GM21447 (cell line): ENCODE measurements around the gene ROGDI.

Experiments used
- ATAC-seq: cut with Tn5 transposase; IDR thresholded peaks from one replicate; pipeline ENCODE4 v1.9.1; 2021; ENCODE audit not compliant: unreplicated experiment

ROGDI gene

DNA sequence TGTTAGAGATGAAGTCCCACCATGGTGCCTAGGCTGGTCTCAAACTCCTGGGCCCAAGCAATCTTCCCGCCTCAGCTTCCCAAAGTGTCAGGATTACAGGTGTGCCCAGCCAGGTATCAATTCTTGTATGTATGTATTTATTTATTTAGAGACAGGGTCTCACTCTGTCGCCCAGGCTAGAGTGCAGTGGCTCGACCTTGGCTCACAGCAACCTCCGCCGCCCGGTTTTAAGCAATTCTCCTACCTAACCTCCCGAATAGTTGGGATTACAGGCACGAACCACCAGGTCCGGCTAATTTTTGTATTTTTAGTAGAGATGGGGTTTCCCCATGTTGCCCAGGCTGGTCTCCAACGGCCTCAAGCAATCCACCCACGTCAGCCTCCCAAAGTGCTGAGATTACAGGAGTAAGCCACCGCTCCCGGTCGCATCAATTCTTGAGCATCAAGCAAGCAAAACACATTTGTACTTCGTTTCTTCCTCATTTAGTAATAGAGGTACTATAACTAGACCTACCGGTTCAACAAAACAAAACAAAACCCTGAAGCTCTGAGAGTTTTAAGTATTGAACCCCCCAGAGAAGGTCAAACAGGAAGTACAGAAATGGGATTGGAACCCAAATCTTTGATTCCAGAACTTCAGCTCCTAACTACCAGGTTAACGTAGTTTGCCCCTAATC is 34.4 kb downstream of the ROGDI start:
- ATAC-seq: peak; percentile 8

DNA sequence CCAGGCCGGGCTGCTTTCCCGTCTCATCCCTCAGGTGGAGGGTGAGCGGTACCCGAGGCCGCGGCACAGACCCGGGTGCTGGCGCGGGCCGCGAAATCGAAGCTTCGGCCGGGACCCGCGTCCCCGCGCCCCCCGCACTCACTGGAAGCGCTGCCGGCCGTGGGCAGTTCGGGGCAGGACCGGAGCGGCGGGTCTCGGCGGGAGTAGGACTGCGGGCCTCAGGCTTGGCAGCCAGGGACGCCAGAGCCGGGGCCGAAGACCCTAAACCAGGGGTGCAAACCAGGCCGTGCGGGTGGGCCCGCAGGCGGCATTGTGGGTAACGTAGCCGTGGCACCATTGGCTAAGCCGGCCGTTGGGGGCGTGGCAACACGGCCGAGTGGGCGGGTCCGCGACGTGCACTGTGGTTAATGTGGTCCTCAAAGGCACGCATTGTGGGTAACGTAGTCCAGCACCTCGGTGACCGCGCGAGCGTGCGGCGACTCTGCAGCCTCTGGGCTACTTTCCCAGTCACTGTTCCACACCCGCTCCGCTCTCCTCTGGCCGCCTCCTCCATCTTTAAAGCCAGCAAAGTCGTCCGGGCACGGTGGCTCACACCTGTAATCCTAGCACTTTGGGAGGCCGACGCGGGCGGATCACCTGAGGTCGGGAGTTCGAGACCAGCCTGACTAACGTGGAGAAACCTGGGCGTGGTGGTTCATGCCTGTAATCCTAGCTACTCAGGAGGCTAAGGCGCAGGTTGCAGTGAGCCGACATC is 35.4 kb downstream of the ROGDI start, which contains the start of gene ZNF500:
Gene ZNF500 (minus strand): TSS at position 288 of the 754 bp plus-strand sequence. CDS start 1,184 bp downstream, outside the sequence.
- ATAC-seq: peak; percentile 89

DNA sequence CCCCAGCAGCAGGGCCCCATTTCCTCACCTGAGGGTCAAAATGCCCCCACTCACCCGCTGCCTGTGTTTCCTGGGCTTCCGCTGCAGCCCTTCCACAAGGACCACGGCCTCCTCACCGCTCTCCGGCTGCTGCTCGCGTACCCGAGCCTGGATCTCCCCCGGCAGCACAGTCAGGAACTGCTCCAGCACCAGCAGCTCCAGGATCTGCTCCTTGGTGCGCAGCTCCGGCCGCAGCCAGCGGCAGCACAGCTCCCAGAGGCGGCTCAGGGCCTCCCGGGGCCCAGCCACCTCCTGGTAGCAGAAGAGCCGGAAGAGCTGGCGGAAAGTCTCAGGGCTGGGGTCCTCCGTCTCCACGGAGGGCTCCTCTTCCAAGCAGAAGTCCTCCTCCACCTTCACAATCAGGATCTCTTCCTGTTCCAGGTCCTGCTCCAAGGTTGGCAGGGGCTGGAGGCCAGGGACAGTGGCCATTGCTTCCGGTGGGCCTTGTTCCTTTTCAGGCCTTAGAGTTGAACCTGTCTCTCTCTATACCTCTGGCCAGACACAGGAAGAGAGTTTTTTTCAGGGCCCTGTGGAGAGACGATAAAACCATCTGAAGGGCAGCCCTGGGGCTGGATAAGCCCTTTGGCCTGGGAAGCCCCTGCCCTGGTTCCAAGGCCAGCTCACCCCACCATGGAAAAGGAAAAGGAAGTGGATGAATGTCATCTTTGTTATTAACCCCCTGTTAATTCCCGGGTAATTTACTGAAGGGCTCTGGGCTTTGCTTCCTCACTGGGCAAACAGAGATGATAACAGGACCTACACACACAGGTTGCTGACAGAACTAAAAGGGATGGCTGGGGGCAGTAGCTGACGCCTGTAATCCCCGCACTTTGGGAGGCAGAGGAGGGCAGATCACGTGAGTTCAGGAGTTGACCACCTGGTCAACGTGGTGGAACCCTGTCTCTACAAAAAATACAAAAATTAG is 36.6 kb downstream of the ROGDI start:
- ATAC-seq: no peak

DNA sequence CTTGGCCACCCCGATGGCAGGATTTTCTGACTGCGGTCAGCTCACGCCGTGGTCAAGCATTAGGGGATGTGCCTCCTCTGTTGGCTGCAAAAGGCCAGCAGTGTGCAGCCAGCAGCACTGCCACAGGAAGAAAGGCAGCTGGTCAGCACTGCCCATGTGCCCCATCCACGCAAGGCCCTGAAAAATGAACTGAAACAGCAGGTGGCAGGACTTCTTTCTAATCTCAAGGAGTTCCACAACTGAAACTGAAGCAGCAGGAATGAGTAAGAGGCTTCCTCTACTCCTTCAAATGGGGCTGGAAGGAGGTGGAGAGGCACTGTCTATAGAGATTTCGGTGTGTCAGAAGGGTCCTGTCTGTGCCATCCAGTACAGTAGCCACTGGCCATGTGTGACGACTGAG is 38.6 kb downstream of the ROGDI start:
- no peak for ATAC-seq

DNA sequence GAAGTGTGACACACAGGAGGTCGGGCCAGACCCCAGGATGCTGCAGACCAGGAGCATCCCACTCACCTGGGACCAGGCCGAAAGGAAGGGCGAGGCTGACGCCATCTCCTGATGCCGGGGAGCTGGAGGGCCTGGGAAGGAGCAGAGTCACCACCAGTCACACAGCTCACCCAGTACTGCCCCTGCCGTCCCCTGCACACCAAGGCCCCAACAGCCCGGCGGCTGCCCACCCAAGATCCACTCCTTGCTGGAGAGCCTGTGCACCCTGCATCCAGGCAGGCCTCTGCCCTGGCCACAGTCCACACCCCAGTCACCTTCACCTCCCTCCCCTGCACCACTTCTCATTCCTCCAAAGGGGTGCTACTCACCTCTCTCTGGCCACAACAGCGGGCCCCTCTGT is 40.2 kb downstream of the ROGDI start:
- ATAC-seq: no peak

DNA sequence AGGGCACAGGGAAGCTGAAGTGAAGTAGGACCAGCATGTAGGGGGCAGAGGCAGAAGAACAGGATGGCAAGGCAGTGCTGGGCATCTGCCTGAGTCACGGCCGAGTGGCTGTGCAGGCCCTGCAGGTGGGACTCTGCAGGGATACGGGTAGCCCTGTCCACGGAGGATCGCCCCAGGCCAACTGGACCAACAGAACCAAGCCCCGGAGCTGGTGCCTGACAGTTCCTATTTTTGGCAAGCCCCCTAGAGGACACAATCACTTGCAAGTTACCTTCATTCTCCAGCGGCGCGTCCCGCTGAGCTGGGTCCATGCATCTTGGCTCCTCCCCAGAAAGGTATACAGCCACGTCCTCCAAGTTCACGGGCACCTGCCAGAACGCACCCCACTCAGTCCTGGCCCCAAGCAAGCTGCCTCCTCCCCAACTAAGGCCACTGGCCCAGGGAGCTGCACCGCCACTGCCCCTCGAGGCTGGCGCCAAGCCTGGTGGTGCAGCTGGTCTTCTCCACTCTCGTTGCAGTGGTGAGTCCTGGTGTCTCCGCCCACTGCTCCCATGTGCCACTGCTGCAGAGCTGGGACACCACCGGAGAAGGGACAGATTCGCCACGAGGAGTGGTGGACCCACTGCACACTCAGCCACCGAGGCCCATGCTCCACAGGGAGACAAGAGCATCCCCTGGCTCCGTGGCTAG is 42.1 kb downstream of the ROGDI start:
- no peak for ATAC-seq

DNA sequence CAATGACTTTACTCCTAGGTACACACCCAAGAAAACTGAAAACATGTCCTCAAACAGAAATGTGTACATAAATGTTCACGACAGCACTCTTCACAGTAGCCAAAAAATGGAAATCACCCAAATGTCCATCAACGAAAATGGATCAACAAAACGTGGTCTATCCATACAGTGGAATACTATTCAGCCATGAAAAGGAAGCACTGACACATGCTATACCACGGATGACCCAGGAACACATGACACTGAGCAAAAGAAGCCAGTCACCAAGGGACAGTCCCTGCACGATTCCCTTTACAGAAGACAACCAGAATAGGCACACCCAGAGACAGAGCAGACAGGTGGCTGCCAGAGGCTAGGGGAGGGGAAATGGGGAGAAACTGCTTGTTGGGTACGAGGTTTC is 46.7 kb downstream of the ROGDI start:
- ATAC-seq: no peak

DNA sequence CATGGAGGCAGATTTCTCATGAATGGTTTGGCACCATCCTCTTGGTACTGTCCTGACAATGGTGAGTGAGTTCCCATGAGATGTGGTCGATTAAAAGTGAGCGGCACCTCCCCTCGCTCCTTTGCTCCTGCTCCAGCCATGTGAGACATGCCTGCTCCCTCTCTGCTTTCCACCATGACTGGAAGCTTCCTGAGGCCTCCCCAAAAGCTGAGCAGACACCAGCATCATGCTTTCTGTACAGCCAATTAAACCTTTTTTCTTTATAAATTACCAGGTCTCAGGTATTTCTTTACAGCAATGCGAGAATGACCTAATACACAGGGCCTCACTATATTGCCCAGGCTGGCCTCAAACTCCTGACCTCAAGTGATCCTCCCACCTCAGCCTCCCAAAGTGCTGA is 47.6 kb downstream of the ROGDI start:
- no peak for ATAC-seq

DNA sequence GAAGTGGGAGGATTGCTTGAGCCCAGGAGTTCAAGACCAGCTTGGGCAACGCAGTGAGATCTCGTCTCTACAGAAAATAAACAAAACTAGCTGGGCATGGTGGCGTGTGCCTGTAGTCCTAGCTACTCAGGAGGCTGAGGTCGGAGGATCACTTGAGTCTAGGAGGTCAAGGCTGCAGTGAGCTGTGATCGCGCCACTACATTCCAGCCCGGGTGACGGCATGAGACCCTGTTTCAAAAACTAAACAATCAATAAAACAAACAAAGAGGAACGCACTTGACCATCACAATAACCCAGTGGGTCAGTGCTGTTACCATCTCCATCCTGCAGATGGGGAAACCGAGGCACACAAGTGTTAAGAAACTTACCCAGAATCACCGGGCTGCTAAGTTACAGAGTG is 49.2 kb downstream of the ROGDI start:
- ATAC-seq: no peak

DNA sequence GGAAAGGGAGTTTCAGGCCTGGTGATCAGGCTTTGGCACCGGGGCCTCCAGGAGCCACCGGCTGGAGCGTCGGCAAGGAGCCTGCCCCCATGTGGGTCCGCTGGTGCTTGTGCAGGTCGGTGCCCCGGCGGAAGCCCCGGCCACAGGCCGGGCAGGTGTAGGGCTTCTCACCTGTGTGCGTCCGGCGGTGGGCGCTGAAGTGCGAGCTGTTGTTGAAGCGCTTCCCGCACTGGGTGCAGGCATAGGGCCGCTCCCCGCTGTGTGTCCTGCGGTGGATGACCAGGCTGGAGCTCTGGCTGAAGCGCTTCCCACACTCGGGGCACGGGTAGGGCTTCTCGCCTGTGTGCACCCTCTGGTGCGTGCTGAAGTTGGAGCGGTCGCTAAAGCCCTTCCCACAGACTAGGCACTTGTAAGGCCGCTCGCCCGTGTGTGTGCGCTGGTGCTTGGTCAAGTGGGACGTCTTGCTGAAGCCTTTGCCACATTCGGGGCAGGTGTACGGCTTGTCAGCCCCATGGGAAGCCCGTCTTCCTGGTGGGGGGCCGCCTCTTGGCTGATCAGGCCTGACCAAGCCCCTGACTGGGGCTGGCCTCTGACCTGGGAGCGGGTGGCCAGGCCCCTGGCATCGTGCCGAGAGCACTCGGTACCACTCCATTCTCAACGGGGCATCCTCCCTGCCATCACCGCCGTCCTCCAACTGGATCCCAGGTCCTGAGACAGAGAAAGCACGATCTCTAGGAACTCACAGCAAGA is 49.9 kb downstream of the ROGDI start:
- no peak for ATAC-seq

DNA sequence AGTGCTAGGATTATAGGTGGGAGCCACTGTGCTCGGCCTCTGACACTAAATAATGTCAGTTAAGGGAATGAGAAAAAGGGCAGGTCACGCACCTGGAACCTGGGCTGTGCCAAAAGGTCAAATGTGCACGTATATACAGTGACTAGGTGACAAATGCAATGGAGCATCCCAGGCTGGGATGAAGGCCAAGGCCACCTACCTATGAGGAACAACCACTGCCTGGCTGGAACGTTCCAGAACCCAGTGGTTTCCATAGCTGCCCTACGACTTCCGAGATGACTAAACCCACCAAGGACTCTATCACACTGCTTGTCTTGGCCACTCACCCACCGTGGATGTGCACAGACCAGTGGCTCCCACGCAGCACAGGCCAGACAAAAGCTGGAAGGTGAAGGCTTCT is 51.5 kb downstream of the ROGDI start:
- no peak for ATAC-seq

DNA sequence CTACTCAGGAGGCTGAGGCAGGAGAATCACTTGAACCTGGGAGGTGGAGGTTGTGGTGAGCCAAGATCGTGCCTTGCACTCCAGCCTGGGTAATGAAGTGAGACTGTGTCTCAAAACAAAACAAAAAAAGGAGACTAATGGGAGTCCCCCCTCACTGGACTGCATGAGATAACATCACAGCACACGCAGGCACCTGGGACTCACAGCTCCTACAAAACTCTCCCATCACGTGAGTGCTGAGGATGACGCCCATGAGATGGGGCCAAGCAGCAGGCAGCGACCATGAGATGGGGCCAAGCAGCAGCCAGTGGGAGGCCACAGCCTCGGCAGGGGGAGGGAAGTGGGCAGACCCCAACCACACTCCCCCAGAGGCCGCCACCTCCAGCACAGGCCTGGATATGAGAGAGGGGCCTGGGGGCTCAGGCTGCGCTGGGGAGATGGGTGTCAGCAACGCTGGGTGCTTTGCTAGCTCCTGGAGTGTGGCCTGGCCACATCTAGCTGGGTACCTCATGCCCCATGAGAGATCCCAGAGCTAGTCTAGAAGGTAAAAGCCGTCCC is 52.7 kb downstream of the ROGDI start:
- no peak for ATAC-seq

DNA sequence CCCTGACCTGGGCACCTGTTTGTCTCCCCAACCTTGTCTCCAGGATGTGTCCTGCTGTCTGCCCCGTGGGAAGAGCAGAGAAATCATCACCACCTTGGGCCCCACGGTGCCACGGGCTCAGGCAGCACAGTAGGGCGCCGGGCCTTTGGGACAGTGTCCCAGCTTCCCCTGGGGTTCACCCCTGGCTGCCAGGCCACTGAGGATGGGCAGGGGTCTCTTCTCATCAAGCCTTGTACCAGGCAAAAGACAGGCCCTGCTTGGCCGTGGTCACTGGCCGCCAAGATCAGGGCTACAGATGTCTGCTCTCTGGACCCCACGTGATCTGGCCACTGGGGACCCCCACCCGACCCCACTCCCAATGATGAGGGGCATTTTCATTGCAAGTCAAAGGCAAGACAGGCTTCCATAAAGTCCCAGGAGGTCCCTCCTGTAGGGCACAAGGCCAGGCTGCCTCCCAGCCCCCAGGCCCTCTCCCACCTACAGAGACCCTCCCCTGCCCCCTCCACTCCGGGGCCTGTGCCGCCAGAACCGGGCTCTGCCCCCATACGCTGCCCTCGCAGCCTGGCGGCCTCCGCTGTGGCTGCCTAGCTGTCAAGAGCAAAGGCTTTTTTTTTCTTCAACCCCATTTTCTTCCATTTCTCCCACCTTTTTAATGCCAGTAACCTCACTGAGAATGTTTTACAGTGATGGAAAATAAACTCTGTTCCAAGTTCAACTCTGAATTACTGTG is 53.6 kb downstream of the ROGDI start:
- no peak for ATAC-seq

DNA sequence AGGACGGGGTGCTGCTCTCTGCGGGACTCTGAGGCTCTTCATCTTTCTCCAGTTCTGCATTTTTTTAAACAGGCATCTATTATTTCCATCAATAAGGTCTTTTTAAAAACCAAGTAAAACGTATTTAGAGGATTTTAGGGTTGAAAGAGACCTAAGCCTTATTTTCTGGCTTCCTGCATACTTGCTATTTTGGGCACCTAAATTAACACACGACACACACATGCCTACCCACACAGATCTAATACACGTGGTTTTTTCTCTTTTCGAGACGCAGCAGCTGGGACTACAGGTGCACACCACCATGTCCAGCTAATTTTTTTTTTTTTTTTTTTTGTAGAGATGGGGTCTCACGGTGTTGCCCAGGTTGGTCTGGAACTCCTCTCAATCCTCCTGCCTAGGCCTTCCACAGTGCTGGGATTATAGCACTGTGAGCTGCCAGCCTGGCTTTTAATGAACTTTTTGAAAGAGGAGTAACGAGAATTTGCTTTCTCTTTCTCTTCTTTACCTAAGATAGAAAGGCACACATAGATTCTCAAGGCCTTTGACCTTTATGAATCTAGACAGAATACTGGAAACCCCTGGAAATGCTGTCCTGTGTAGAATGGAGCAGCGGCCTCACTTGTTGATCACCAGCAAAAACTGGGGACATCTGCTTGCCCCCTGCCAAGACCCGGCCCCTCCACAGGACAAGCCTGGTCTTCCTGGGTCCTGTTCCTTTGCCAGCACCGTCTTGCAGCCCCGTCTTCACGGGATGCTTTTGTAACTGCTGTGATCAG is 54.3 kb downstream of the ROGDI start:
- no peak for ATAC-seq

DNA sequence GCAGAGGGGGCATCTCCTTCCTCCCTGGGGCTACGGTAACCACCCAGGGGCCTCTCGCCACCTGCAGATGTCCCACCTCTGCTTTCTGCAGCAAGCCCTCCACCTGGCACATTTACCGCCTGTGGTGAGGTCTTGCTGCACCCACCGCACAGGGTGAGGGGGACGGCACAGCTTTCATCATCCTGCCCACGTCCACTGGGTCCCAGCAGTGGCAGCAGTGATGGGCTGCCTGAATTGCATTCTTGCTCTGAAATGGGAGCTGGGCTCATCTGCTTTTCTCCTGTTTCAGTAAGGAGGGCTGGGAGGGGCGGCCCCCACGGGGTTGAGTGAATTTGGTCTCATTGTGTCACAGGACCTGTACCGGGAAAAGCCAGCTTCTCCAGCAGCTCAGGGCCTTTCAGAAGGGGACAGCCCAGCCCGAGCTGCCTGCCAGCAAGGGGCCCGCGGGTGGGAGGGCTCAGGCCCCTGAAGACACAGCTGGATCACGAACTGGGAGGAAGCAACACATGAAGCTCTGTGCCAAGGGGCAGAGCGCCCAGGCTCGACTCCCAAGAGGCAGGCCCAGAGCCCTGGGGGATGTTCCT is 55.4 kb downstream of the ROGDI start:
- no peak for ATAC-seq
